Skin of body (tissue), 2 donors: ENCODE results near the gene CNOT4. TPM values are rescaled to one million over a fixed set of nuclear protein-coding genes. Genes with fewer than 3 reads are reported as not detected.

Experiments used
- DNase-seq: peaks from one replicate; lab custom pipeline; 2025; lab: John Stamatoyannopoulos, UW
- total RNA-seq: library from RNA; depleted of rRNA; stranded (reverse); fragments of >200 nt; gene quantifications from one replicate; pipeline ENCODE4 v1.2.3, GENCODE V29; 2014

CNOT4 gene, protein sequence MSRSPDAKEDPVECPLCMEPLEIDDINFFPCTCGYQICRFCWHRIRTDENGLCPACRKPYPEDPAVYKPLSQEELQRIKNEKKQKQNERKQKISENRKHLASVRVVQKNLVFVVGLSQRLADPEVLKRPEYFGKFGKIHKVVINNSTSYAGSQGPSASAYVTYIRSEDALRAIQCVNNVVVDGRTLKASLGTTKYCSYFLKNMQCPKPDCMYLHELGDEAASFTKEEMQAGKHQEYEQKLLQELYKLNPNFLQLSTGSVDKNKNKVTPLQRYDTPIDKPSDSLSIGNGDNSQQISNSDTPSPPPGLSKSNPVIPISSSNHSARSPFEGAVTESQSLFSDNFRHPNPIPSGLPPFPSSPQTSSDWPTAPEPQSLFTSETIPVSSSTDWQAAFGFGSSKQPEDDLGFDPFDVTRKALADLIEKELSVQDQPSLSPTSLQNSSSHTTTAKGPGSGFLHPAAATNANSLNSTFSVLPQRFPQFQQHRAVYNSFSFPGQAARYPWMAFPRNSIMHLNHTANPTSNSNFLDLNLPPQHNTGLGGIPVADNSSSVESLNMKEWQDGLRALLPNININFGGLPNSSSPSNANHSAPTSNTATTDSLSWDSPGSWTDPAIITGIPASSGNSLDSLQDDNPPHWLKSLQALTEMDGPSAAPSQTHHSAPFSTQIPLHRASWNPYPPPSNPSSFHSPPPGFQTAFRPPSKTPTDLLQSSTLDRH
- 23.1 TPM for total RNA-seq

DNA sequence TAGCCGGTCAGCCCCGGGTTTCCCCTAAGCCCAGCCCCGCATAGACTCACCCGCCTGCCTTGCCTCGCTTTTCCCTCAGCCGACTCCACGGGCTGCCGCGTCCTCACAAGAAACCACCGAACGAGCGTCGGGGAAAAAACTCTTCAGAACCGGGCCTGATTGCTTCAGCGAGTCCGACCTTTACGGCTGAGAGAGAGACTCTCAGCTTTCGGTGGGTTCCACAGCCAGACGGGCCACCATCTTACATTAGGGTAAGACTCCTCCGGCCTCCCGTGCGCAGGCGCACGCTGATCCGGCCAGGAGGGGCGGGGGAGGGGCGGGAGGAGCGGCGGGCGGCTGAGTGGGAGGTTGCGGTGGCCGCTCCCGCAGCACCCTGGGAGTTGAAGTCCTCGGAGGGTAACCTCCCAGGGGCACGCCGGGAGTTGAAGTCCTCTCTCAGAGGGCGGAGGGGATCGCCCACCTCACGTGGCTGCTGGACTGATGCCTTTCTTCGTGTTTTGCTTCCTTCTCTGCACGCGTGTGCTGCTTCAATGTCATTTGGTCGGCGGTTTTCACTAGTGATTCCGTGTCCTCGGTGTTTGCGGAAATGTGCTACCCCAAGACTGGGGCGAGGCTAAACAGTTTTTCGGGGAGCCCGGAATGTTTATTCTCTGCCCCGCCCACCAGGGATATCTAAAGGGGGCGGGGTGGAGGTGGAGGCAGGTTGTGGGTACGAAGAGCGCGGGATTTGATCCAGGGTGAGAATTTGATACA, at the start of gene CNOT4:
Gene CNOT4 (minus strand): TSS at position 264 of the 753 bp plus-strand sequence. CDS start 71,771 bp downstream, outside the sequence.
- peak; percentile 96 for DNase-seq

DNA sequence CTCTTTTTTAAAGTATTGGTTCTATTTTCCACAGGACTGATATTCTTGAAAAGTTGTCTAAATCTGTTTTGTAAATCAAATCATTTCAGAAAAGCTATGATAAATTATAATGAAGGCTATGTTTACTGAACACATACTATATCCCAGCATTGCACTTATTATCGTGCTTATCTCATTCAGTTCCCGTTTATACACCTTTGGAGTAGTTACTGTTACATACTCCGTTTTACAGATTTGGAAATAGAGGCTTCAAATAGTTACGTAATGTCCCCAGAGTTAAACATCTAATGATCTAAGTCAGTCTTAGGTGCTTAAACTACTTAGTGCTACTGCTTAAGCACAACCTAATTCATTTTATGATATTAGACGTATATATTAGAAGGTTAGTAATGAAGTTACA, 49.0 kb upstream of the CNOT4 start:
- DNase-seq, result no peak

DNA sequence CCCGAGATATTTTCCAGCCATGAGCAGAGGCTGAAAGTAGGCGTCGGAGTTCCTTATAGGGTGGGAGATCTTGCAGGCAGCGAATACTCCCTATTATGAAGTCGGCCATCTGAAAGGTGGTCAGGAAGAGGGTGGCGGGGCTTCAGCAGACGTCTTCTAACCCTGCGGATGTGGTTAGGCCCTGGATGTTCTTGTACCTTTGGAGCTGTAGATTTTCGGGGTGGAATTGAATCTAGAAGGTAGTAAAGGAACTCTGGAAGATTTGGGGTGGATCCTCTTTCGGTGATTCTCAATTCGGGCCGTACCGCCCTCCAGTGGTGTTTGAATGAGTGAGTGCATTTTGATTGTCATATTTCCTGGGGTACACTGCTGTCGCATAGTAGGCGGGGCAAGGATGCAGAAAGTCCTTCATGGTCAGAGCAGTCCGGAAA, 48.5 kb upstream of the CNOT4 start:
- DNase-seq, result peak; percentile 53

DNA sequence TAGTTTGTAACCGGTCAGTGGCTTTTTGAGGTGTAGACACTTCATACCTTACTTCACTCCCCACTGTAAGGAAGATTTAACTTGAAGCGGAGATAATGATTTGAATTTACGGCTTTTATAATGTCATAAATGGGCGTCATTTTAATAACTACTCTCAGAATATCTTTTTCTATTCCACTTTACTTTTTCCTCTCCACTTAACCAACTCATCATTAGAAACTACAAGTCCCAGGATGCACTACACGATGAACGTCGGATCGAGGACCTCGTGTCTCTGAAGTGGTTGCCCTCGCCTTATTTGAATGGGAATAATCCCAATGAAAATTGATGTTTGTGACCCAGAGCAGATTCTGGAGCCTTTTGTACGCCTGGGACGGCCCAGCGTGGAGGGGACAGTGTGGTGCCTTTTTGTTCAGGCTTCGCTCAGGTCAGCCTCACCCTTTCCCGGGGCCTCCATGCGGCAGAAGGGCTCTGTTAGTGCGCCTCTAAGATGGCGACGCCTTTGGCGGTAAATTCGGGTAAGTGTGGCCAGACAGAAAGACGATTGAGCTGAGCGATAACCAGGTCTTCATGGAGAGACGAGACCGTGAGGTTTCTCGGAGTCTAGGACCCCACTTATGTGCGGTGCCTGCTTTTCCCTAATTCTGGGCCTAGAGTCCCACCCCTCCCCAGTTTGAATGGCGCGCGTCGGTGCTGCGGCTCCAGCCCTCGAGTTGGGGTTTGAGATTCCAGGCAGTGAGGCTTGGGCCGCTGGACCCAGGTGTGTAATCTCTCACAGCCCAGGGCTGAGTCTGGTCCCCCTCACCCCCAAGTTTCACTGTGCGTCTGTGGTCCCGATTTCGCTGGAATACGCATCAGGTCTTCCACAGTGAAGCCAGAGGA, 47.8 kb upstream of the CNOT4 start, which contains the start of gene NUP205:
Gene NUP205 (plus strand): TSS at position 463 of the 882 bp plus-strand sequence. CDS start 28 bp downstream, at position 491.
- peak; percentile 88 for DNase-seq

DNA sequence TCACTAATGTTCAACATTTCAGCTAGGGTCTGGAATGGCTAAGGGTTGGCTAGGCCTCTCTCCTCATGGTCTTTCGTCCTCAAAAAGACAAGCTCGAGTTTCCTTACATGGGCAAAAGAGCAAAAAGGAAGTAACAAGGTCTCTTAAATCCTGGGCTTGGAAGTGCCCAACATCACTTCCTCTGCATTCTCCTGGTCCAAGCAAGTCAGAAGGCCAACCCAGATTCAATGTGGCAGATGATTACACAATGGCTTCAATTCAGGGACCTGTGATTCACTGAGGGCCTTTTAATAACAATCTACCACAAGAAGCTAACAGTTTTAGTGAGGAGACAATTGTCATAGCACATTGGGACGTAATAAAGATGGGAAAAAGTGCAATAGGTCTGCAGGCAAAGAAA, 43.4 kb upstream of the CNOT4 start:
- DNase-seq, result no peak

DNA sequence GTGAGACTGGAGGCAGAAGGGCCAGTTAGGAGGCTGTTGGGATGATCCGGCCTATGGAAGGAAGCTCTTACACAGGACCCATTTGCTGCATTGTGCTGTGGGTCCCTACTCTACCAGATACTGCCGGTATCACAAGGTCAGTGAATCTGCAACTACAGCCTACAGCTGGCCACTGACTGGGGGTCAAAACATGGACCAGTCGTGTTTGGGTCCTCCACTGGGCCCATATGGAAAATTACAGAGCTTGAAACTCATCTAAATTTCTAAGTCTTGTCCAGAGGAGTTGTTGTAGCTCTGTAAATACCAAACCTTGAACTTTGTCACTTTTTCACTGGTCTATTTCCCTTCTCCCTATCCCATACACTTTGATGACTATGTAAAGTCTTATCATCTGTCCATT, 42.2 kb upstream of the CNOT4 start:
- no peak for DNase-seq

DNA sequence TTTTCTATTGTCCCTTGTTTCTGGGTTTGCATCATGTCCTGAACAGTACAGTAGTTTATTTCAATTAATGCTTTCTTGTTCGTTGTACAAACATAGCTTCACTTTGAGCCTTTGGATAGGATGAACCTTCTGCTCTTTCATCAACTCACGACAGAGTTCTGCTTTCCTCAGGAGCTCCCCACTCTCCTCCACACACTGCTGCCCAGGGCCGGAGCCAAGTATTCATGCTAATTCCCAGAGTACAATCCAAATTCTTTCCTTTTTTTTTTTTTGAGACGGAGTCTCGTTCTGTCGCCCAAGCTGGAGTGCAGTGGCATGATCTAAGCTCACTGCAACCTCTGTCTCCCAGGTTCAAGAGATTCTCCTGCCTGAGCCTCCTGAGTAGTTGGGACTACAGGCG, 40.3 kb upstream of the CNOT4 start:
- DNase-seq, result no peak

DNA sequence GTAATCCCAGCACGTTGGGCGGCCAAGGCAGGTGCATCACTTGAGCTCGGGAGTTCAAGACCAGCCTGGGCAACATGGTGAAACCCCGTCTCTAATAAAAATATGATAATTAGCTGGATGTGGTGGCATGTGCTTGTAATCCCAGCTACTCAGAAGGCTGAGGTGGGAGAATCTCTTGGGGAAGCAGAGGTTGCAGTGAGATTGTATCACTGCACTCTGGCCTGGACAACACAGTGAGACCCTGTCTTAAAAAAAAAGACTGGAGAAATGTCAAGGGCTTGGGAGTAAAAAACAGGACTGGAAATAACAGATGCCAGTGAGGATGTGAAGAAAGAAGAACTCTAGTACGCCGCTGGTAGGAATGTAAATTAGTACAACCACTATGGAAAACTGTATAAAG, 31.1 kb upstream of the CNOT4 start:
- no peak for DNase-seq

DNA sequence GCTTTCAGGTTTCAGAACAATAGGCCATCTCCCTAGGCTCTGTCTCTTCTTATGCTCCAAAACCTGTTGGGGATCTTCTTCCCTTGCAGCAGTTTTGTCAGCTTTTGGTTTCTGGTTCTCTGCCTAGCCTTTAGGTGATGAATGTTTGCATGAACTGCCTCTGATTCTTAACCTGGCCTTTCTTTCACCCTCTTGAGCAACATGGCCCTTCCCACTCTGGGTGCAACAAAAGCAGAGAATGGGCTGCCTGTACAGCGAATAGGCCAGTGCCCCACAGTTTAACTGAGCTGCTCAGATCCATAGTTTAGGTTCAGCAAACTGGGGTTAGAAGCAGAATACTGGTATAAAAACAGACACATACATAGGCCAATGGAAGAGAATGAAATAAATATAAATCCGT, 29.7 kb upstream of the CNOT4 start:
- DNase-seq, result no peak

DNA sequence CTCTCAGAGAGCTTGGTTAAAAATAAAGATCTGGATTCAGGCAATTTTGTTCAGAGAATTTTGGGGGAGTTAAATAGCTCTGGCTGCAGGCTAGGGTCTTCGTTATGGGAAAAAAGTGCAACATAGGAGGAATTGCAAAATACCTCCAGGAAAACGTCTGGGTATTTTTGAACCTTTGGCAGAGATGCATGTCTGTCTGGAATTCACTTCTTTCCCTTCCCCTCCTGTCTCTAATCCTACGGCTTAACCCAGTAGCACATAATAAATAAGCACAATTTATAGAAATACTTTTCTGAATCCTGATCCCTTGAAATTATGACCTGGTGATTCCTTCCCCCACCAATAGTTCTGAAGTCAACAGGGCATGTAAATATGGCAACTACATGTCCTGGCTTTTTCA, 28.5 kb upstream of the CNOT4 start:
- no peak for DNase-seq

DNA sequence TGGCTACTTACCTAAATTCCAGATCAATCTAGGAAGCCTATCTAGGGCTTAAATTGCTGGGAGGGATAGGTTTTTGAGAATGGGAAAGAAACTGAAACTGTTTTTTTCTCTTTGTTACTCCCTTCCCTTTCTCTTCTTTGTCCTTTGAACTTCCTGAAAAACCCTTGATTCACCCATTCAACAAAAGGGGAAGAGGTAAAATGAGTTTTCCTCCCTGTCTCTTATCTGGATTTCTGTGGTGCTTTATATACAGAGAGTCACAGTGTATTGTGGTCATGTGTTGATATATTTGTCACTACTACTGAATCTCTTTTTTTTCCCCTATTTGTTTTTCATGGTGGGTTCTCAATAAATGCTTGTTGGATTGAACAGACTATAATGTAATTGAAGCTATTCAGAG, 28.0 kb upstream of the CNOT4 start:
- no peak for DNase-seq

DNA sequence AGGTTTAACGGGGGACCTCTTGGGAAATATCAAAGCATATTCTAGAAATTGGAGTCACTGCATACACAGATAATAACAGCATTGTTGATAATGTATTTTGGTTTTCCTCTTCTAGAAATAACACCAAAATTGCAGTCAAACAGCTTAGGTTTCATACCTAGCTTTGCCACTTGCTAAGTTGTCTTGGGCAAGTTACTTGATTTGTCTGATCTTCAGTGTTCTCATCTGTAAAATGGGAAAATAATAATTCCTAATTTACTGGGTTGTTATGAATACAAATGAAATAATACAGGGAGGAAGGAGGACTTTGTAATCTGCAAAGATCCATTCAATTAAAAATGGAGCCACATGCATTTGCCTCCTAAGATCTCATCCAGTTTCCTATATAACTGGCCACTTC, 27.6 kb upstream of the CNOT4 start:
- DNase-seq, result no peak

DNA sequence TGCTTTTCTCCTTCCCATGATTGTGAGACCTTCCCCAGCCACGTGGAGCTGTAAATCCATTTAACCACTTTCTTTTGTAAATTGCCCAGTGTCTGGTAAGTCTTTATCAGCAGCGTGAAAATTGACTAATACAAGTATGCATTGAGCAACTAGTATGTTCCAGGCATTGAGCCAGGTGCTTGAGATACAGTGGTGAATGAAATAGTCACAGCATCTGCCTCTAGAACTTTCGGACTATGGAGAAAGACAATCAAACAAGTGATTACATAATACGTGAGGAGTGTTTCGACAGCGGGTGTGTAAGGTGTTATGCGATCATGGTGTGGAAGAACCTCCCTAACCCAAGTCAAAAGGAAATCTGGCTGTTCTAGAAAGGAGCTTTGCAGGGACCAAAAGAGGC, 26.2 kb upstream of the CNOT4 start:
- no peak for DNase-seq

DNA sequence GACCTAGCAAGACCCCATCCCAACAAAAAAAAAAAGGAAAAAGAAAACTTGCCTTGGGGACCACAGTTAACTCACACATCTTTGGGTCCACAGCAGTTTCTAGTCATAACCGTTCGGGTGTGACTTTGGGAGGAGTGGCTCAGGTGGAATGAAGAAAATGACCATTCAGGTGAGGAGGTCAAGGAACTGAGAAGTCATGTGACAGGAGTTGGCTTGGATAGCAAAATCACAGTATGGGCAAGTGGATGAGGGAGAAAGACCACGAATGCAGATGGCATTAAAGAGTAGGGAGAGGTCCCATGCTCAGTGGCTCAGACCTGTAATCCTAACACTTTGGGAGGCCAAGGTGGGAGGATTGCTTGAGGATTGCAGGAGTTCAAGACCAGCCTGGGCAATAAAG, 17.1 kb upstream of the CNOT4 start:
- DNase-seq, result no peak

DNA sequence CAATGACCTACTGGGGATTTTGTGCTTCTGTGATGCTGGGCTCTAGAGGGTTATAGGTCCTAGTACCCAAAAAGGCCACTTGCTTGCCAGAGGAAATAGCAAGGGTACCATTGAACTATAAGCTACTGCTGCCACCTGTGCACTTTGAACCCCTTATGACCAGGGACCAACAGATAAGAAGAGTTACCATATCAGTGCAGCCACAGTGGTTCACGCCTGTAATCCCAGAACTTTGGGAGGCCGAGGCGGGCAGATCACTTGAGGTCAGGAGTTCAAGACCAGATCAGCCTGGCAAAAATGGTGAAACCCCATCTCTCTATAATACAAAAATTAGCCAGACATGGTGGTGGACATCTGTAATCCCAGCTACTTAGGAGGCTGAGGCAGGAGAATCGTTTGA, 15.5 kb upstream of the CNOT4 start:
- DNase-seq, result no peak

DNA sequence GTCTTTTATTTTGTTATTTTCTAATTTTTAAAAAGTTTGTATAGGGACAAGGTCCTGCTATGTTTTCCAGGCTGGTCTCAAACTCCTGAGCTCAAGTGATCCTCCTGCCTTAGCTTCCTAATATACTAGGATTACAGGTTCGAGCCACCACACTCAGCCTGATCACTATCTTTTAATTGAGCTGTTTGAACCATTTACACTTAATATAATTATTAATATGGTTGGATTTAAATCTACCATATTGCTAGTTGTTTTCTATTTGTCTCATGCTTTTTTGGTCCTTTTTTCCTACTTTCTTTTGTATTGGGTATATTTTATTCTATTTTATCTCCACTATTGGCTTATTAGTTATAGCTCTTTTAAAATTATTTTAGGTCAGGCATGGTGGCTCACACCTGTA, 13.2 kb upstream of the CNOT4 start:
- DNase-seq, result no peak

DNA sequence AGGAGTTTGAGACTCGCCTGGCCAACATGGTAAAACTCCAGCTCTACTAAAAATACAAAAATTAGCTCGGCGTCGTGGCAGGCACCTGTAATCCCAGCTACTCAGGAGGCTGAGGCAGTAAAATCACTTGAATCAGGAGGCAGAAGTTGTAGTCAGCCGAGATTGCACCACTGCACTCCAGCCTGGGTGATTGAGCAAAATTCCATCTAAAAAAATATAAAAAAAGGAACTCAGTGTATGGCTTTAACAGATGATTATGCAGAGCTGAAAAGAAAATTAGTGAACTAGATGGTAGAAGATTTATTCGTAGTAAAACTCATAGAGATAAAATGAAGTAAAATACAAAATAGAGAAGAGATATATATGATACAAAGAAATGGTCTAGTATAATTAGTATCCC, 12.6 kb upstream of the CNOT4 start:
- no peak for DNase-seq

DNA sequence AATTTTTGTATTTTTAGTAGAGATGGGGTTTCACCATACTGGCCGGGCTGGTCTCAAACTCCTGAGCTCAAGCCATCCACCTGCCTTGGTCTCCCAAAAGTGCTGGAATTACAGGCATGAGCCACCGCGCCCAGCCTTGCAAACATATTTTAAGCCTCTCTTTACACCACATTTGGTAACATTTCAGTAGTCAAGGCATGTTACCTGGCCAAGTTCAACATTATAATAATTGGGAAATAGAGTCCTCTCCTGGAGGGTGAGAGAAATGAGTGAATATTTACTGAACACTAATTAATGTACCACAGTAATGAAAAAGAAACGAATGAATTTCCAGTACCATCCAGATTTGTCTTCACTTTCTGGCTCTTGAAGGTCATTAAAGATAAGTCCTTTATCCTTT, 10.0 kb upstream of the CNOT4 start:
- DNase-seq, result no peak

DNA sequence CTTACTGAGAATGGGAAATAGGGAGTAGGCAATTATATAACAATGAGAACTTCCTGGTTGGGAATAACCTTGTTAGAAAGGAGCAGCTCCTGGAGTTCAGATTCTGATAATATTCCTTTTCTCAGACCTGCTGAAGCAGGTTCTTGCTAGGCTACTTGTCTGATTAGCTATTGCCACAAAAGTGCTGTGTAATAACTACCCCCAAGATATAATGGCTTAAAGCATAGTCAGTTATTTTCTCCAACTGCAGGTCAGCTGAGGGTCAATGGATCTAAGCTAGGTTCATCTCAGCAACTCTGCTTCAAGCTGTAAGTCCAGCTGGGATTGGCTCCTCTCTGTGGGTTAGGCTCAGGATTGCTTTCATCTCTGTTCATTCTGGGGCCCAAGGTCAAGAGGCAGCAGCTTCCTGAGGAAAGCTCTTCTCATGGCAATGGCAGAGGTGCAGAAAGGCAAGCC, 9.4 kb upstream of the CNOT4 start:
- no peak for DNase-seq

DNA sequence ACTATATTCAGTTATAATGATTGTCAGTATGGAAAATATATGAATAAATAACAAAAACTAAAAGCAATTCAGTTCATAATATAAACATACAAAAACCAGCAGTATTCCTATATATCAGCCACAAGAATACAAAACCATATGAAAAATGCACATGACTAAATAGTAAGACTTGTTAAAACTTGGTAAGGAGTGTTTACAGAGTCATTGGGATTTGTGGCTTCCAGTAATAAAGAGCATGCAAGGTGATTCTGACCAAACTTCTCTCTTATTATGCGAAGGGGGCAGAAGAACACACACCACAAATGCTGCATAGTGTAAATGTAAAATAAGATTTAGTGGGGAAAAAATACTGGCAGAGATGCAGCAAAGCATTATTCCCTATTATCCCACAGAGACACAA, 8.8 kb upstream of the CNOT4 start:
- no peak for DNase-seq

DNA sequence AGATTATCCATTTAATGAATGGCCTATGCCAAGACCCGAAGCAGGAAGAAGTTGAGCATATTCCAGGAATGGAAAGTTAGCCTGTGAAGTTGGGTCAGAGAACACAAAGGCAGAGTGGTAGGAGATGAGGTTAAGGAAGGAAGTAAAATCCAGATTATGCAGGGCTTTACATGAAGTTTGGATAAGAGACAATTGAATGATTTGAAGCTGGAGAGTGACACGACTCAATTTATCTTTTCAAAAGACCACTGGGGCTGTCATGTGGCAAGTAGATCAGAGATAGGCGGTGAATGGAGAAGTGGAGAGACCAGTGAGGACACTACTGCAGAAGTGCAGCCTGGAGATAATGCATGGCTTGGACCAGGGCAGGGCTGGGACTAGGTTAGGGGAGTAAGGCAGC, 7.2 kb upstream of the CNOT4 start:
- no peak for DNase-seq
